Measurements from ENCODE around the gene HYCC2.
"Not testable (repeated sequence)": the region's sequence is repeated elsewhere in the genome, so short reads cannot be mapped to it uniquely, and the experiment has no call there.

HYCC2 gene

DNA sequence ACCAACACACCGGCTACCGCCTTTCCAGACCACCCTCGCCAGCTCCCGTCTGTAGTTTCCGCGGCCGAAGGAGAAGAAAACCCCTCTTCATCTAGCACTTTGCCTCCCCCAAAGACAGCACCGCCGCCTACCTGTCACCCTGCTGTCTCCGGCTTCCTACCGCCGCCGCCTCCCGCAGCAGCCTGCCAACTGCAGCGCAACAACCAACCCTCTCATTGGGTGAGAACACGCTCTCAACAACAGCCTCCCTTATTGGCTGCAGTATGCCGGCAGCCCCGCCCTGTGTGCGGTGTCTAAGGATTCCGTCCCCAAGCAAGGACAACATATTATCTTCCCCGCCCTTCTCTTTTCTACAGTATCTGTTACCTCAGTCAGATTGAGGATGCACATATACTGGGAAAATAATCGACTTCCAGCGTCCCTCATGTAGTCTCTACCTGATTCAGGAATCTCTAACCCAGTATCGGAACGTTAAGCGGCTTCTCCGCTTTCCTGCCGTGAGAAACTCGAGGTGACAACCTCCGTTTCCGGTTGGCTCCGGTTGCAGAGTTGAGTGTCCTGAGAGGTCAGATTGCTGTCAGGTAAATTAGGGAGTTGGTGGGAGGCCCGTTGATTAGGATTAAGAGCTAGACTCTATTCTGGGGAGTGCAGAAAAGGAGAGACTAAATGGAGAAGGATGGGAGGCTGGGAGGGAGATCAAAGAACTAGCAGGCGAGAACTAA lies at the start of gene HYCC2, which contains the start of gene NDUFB3:
HYCC2 (minus strand) TSS at position 193 of the 722 bp plus-strand sequence. CDS start 47,662 bp downstream, outside the sequence.
NDUFB3 (plus strand) TSS at position 523 of the 722 bp plus-strand sequence. CDS start 6,882 bp downstream, outside the sequence.
- H3K4me3 ChIP-seq (ENCODE audit: low read depth, low read length), result peak within 1 kb of the TSS; percentile 94

DNA sequence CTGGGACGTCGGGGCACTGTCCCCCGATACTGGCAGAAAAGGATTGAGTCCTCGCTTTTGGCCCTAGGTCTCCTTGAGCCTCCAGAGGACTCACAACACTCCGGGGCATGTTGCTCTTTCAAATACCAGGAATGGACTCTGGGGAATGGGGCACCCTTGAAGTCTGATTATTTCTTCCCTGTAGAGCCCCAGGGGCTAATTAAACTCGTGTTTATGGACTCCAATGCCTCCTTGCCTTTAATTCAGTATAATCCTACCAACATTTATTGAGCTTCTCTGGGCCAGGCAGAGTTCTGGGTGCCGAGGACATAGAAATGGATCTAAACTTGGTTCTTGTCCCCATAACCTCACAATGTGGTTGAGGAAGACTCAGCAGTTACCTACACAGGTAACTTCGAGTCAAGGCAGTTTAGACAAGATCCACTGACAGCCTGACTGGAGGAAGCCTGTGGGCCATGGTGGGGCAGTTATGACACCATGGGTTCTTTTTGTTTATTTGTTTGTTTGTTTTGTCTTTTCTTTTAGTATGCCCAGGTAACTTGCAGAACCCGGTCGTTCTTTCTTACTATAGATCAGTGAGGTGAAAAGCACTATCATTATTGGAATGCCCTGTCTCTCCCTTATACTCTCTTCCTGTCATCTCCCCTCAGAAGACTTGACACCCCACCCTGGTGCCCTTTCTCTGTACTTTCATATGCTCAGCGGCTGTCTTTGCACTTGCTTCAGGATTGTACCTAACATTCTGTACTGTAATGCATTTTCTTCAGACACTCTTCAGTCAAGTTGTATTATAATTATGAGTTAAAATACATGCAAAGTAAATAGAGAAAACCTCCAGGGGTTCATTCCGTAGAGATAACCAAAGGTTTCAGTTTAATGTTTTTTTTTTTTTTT lies 47.7 kb upstream of the HYCC2 start:
- peak overlapping the region; percentile 44 for H3K4me3 ChIP-seq (ENCODE audit: low read depth, low read length)

DNA sequence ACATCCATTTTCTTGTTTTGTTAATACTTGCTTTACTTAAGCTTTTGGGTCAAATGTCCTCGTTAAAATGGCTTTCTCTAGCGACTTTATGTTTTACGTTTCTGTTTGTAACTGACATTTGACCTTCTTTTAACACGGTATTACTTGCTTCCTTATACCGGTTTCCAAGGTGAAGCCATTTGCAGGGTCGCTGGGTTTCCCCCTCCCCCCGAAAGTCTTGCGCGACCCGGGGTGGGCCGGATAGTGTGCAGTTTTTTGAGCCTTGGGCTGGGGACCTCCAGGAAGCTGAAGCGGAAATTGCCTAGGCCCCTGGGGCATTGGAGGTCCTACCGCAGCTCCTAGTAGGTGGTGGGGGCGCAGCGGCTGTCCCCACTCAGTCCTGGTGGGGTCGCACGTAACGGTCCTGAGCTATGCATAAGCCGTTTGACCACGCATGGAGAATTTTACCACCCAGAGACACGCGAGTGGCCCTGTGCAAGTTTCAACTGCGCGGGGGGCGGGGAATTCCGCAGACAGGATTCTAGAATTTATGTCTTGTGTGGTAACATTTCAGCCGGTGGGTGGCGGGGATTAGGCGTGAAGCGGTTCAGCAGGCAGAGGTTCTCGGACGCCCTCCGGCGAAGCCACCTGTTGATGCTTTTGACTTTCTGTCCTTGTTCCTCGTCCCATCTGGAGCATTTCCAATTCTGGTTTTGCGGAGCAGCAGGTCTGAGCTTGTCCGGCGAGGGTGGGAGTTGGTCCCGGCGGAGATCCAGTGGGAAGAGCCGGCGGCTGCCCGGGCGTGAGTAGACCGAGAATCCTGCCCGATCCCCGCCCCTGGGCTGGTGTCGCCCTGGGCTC lies 46.9 kb upstream of the HYCC2 start:
- H3K4me3 ChIP-seq (ENCODE audit: low read depth, low read length), result peak overlapping the region; percentile 44

DNA sequence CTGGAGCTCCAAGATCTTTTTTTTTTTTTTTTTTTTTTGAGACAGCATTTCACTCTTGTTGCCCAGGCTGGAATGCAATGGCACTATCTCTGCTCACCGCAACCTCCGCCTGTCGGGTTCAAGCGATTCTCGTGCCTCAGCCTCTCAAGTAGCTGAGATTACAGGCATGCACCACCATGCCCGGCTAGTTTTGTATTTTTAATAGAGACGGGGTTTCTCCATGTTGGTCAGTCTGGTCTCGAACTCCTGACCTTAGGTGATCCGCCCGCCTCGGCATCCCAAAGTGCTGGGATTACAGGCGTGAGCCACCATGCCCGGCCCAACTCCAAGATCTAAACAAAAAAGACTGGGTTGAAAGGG lies 46.2 kb upstream of the HYCC2 start:
- H3K4me3 ChIP-seq (ENCODE audit: low read depth, low read length), result not testable (repeated sequence)

DNA sequence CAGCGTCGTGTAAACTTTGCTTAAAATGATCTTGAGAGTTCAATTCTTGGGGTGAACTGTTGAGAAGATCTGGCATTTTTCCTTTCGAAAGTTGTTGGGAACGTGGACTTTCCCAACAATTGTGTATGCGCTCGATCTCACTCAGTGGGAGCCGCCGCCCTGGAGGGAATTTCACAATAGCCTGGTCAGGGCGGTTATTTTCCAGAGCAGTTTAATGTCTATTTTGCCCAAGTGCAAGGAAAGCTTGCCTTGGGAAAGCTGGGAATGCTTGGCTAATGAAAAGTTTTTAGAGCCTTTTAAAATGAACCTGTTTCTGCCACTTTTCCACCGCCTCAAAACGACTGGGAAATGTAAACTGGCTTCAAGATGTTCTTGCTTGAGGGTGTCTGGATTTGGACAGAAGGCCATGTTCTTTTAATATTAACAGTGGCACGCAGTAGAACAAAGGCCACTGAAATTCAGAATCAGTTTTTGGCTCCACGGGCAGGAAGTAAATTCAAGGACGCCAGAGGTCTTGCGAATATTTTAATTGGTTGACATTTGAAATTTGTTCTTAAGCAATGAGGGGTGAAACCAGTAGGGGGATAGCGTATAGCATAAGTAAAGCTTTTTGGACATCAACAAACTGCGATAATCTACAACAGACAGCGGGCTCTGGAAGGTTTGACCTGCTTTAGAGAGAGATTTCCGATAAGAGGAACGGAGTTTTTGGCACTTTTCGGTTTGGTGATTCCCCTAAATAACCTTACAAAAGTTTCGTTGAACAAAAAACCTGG lies 45.7 kb upstream of the HYCC2 start:
- H3K4me3 ChIP-seq (ENCODE audit: low read depth, low read length), result peak overlapping the region; percentile 41

DNA sequence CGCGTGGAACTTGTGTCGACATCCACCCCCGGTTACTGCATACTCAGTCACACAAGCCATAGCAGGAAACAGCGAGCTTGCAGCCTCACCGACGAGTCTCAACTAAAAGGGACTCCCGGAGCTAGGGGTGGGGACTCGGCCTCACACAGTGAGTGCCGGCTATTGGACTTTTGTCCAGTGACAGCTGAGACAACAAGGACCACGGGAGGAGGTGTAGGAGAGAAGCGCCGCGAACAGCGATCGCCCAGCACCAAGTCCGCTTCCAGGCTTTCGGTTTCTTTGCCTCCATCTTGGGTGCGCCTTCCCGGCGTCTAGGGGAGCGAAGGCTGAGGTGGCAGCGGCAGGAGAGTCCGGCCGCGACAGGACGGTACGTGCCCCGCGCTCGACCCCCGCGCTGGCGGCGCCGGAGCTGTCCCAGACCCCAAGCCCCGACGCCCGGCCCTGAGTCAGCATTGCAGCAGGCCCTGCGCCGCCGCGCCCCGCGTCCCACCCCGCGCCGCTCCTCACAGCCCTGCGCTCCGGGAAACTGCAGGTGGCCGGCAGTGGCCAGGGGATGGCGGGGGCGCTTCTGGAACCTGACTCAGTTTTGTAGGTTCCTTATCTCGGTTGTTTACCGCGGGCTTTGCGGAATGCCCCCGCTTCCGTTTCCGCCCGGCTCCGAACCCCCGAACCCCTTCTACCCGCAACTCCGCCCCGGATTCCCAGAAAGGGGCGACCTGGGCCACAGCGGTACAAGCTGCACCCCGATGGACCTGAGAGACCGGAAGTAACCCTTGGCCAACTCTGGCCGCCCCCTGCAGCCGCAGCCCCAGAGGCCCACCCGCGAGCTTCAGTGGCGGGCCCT lies 44.9 kb upstream of the HYCC2 start, which contains the start of gene CFLAR:
CFLAR (plus strand) TSS at position 50 of the 844 bp plus-strand sequence. CDS start 13,702 bp downstream, outside the sequence.
- H3K4me3 ChIP-seq (ENCODE audit: low read depth, low read length), result peak within 1 kb of the TSS; percentile 41

DNA sequence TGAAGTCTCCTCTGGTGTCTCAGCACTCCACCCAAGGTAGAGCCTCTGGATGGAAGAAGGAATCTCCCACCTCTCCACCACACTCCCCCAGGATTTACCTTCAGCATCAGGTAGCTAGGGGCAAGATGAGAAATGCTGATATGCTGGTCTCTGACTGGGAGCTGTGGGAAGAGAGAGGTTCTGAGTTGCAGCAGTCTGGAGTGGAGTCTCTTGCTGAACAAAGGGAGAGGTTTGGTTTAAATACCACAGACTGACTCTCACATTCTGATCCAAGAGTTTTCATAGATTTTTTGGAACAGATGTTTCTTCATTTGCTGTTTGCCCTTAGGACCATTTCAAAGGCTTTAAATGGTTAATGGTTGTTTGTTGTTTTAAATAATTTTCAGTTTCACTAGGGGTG lies 43.4 kb upstream of the HYCC2 start:
- no peak overlapping the region for H3K4me3 ChIP-seq (ENCODE audit: low read depth, low read length)

DNA sequence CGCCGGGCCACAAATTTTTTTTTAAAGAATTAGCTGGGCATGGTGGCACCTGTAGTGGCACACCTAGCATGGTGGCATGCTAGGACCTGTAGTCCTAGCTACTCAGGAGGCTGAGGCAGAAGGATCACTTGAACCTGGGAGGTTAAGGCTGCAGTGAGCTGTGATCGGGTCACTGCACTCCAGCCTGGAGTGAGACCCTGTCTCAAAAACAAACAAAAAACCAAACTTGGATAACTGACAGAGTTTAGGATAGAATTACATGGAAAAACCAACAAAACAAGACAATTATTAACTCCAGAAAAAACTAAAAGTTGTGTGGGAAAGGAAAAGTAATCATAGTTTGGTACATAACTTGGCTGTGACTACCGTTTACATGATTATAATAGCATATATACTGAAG lies 42.9 kb upstream of the HYCC2 start:
- H3K4me3 ChIP-seq (ENCODE audit: low read depth, low read length), result no peak overlapping the region

DNA sequence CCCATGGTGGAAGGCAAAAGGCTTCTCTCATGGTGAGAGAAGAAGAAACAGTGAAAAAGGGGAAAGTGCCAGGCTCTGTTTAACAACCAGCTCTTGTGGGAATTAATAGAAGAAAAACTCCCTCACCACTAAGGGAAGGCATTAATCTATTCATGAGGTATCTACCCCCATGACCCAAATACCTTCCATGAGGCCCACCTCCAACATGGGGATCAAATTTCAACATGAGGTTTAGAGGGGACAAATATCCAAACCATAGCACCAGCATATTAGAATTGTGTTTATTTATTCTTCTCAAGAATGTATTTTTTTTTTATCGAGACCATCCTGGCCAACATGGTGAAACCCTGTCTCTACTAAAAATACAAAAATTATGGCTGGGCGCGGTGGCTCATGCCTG lies 39.6 kb upstream of the HYCC2 start:
- H3K4me3 ChIP-seq (ENCODE audit: low read depth, low read length), result no peak overlapping the region

DNA sequence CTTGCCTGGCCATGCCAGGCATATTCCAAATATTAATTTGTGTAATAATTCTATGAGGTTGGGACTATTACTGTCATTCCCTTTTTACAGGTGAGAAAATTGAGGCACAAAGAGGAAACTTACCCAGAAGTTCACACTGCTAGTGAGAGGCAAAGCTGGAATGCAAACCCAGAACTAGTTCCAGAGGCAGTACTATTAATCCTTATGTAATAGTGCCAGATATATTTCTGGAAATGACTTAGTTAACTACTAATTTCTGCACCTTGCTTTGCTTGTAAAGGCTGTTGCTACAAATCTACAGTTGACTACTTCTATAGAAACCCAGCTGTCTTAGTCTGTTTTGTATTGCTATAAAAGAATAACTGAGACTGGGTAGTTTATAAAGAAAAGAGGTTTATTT lies 39.1 kb upstream of the HYCC2 start:
- no peak overlapping the region for H3K4me3 ChIP-seq (ENCODE audit: low read depth, low read length)

DNA sequence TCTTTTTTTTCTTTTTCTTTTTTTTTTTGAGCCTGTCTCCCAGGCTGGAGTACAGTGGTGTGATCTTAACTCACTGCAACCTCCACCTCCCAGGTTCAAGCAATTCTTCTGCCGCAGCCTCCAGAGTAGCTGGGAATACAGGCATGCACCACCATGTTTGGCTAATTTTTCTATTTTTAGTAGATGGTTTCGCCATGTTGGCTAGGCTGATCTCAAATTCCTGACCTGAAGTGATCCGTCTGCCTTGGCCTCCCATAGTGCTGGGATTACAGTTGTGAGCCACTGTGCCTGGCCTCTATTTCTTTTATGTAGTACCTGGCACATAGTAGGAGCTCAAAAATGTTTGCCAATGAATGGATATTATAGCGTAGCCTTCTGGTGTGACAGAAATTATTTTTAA lies 37.7 kb upstream of the HYCC2 start:
- H3K4me3 ChIP-seq (ENCODE audit: low read depth, low read length), result no peak overlapping the region

DNA sequence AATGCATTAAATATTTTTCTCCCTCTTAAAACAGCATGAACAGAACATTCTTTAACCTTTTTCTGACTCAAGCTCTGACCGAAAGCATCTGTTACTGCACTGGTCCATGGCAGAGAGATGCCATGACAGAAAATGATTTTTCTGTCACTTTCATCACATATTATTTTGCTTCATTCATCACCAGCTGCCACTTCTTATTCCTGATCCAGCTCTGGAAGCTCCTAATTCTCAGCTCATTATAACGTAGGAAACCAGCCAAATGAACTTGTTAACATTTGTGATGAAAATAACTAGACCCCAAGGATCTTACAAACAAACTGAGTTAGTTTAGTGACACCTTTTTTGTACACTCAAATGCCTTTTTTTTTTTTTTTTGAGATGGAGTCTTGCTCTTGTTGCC lies 36.9 kb upstream of the HYCC2 start:
- no peak overlapping the region for H3K4me3 ChIP-seq (ENCODE audit: low read depth, low read length)

DNA sequence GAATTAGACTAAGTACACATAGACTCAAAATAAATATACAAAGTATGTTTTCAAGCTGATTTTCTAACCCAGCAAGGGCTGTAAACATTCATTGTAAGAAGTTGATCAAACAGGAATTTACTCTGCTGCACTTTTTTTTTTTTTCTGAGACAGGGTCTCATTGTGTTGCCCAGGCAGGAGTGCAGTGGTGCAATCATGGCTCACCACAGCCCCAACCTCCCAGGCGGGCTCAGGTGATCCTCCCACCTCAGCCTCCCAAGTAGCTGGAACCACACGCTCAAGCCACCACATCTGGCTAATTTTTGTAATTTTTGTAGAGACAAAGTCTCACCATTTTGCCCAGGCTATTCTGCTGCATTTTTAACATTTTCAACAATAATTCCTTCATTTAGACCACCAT lies 36.2 kb upstream of the HYCC2 start:
- H3K4me3 ChIP-seq (ENCODE audit: low read depth, low read length), result no peak overlapping the region

DNA sequence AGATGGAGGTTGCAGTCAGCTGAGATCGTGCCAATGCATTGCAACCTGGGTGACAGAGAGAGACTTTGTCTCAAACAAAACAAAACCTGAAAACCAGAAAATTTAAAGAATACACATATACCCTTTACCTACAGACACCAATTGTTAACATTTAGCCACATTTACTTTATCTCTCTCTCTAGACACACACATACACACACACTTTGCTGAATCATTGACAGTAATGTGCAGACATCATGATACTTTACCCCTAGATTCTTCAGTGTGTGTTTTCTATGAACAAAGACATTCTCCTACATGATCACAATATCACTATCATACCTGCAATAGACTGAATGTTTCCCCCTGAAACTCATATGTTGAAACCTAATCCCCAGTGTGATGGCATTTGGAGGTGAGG lies 34.3 kb upstream of the HYCC2 start:
- H3K4me3 ChIP-seq (ENCODE audit: low read depth, low read length), result no peak overlapping the region

DNA sequence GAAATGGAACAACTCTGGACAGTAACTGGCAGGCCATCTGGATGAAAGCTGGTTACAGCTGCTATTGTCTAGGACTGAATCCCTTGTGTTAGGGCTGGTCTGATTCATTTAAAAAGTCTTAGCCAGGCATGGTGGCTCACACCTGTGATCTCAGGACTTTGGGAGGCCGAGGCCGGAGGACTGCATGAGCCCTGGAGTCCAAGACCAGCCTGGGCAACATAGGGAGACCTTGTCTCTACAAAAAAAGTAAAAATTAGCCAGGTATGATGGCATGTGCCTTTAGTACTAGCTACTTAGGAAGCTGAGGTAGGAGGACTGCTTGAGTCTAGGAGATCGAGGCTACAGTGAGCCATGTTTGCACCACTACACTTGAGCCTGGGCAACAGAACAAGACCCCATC lies 29.0 kb upstream of the HYCC2 start:
- no peak overlapping the region for H3K4me3 ChIP-seq (ENCODE audit: low read depth, low read length)

DNA sequence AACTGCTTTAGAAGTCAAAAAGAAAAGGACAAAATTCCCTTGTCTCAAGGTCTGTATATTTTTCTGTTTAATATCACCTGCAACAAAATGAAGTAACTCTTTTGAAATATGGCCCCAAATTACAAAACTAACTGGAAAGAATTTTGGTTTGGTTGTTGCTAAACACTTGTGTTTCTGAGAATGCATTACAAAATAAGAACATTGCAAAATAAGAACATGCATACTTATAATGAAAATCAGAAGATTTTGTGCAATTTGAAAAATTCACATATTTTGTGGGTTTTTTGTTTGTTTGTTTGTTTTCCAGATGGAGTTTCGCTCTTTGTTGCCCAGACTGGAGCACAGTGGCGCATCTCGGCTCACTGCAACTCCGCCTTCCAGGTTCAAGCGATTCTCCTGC lies 22.1 kb upstream of the HYCC2 start:
- no peak overlapping the region for H3K4me3 ChIP-seq (ENCODE audit: low read depth, low read length)

DNA sequence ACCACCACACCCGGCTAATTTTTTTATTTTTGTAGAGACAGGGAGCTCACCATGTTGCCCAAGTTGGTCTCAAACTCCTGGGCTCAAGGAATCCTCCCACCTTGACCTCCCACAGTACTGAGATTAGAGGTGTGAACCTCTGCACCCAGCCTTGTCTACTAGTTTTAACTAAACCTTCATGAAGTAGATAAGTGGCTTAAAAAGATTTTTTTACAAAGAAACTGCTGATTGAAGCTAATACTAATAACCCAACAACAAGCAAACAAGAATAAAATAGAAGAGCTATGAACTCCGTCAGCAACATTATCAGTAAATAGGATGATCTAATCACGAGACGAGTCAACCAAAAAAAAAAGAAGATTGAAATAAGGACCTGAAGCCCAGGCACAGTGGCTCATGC lies 19.1 kb upstream of the HYCC2 start:
- no peak overlapping the region for H3K4me3 ChIP-seq (ENCODE audit: low read depth, low read length)

DNA sequence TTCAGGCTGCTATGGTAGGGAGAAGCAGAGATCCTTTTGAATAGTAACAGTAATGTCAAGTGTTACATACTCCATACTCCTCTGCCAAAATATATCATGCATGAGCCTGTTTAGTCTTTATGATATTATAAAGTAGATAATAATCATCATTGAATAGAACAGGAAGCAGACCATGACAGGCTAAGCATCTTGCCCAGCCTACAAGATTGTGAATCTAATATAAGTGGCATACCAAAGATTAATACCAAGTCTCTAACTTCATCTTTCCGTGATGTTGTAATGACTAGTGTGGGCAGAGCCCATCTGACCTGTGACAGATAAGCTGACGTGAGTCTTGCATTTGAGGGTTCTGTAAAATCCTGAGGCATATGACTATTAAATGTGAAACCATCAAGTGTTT lies 13.4 kb upstream of the HYCC2 start:
- H3K4me3 ChIP-seq (ENCODE audit: low read depth, low read length), result no peak overlapping the region

DNA sequence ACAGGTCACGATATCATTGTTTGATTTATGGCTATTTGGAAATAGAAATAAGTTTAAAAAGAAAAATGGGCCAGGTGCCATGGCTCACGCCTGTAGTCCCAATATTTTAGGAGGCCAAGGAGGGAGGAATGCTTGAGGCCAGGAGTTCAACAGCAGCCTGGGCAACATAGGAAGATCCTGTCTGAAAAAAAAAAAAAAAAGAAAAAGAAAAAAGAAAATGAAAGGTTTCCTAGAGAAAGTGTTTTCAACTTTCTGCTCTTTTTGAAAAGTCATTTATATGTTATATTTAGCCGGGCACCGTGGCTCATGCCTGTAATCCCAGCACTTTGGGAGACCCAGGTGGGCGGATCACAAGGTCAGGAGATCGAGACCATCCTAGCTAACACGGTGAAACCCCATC lies 3.5 kb upstream of the HYCC2 start:
- no peak overlapping the region for H3K4me3 ChIP-seq (ENCODE audit: low read depth, low read length)
